RPMI7951 (cell line): Measurements from ENCODE around the gene PGRMC2. TPM values are rescaled to one million over a fixed set of nuclear protein-coding genes. Genes with fewer than 3 reads are reported as not detected.
A peak's percentile ranks its signal among the peaks of the same experiment; 100 is the strongest.

Experiments
- DNase-seq: peaks from one replicate; pipeline ENCODE4 v3.0.0-alpha.2; 2012; ENCODE audit warnings: low read depth
- total RNA-seq: library from RNA; depleted of rRNA; stranded (reverse); fragments of >200 nt; shearing (Covaris generic); gene quantifications from 2 replicates; pipeline ENCODE4 v1.2.3, GENCODE V29; 2014; rRNA removed

Gene PGRMC2
- total RNA-seq, 1 experiment from 2014 or later, result 15.6 TPM

GRCh38 chr4:128220286-128221235 lies 67.1 kb downstream of the PGRMC2 start:
- DNase-seq, result peak; percentile 58

Other genes with a start within 250 kb of the PGRMC2 start
- 11.7 and 11.8 TPM in 2 replicates for gene LARP1B, start 226.5 kb downstream of the PGRMC2 start, total RNA-seq